ENCODE data around the gene CDC42EP4. TPM values are rescaled to one million over a fixed set of nuclear protein-coding genes. Genes with fewer than 3 reads are reported as not detected.

Gene CDC42EP4
- total RNA-seq, 4 donors from 2014 or later: 35.8 to 57.0 (median 47.1) TPM

DNA sequence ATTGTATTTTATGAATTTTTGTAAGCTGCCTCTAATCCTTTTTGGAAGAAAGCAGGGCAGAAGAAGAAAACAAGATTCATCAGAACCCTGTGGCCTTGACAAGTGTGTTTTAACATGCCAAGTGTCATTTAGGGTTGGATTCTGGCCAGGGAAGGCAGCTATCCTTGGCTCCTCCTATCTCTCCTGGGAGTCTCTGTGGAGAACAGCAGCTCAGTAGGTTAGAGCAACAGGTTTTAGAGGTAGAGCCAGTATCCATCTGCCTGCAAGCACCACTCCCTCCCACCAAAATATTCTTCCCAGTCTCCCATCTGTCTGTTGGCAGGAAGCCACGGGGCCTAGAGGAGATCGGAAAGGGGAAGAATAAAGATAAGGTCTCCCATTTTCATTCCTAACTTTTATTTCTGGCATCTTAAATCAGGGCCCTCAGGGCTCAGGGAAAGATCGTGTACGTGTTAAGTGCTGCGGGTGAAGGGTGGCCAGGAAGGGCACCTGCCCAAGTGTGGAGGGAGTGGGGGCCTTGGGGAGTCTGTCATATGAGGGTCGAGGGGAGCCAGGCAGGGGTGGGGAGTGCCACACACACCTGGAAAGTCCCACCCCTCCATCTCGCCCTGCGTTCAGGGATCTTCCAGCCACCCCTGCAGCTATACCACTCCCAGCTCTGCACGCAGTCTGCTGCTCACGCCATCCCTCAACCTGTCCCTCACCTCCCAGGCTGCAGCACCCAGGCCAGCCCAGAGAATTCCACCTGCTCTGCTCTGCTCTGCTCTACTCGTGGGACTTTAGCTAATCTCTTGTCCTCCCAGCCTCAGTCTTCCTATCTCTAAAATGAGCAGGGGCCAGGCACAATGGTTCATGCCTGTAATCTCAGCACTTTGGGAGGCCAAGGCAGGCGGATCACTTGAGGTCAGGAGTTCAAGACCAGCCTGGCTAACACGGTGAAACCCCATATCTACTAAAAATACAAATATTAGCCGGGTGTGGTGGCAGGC, 33.0 kb downstream of the CDC42EP4 start:
- Histone ChIP-seq H3K36me3 (no peaks in the 10 kb centered on the region), H3K9me3 (no peaks in the 10 kb centered on the region), H3K4me3 (no peak overlapping the region), H3K4me1 (peaks cover 22 to 27% of the 10 kb centered on the region in 2 donors), H3K27me3 (no peaks in the 10 kb centered on the region), H3K27ac (peak overlapping the region; percentile 60 to 80 (median 68))
- in situ Hi-C loops (cut with MboI; ENCODE audit: low sequenced_read_pairs in 4 of 4): no loop called here
- intact Hi-C loops (cut with DNase I; ENCODE audit: low total_unique reads): no loop called here
- DNase-seq (peak in 1 of 2 donors; percentile 51), ATAC-seq (peak; percentile 69 to 73)
- no peak for TF ChIP-seq POLR2A (IDR thresholded peaks at IDR 0.05)
- TF ChIP-seq CTCF (IDR thresholded peaks at IDR 0.05 in 4 of 5, conservative IDR thresholded peaks at IDR 0.05 in 1 of 5): no peak

DNA sequence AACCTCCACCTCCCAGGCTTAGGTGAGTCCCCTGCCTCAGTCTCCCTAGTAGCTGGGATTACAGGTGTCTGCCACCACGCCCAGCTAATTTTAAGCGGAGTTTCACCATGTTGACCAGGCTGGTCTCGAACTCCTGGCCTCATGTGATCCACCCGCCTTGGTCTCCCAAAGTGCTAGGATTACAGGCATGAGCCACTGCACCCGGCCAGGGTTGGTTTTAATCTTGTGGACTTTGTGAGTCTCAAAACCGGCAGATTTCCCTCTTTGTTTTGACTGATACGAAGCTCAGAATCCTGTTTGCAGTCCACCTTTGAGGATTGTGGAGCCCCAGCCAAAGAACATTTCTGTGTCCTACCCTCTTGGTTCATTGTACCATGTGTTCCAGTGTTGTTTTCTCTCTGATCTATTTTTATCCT, 33.7 kb downstream of the CDC42EP4 start:
- no peak for DNase-seq
- TF ChIP-seq POLR2A (IDR thresholded peaks at IDR 0.05) (no peak), CTCF (IDR thresholded peaks at IDR 0.05 in 4 of 5, conservative IDR thresholded peaks at IDR 0.05 in 1 of 5) (no peak)
- no peaks in the 10 kb centered on the region for H3K9me3 ChIP-seq
- H3K4me3 ChIP-seq: no peak overlapping the region
- peak overlapping the region; percentile 60 to 80 (median 68) for H3K27ac ChIP-seq
- intact Hi-C loops (cut with DNase I; ENCODE audit: low total_unique reads) (no loop called here), in situ Hi-C loops (cut with MboI; ENCODE audit: low sequenced_read_pairs in 4 of 4) (no loop called here)
- ATAC-seq: peak; percentile 80 to 95
- H3K4me1 ChIP-seq: peaks cover 22 to 24% of the 10 kb centered on the region in 2 donors
- H3K36me3 ChIP-seq: no peaks in the 10 kb centered on the region
- no peaks in the 10 kb centered on the region for H3K27me3 ChIP-seq

- DNase-seq (no peak), ATAC-seq (no peak)
- no peaks in the 10 kb centered on the region for H3K36me3 ChIP-seq
- H3K4me3 ChIP-seq: no peak overlapping the region
- no peaks in the 10 kb centered on the region for H3K9me3 ChIP-seq
- TF ChIP-seq POLR2A (IDR thresholded peaks at IDR 0.05) (no peak), CTCF (IDR thresholded peaks at IDR 0.05 in 4 of 5, conservative IDR thresholded peaks at IDR 0.05 in 1 of 5) (no peak)
- H3K27me3 ChIP-seq: no peaks in the 10 kb centered on the region
- H3K4me1 ChIP-seq: peaks cover 19 to 20% of the 10 kb centered on the region in 2 donors
- no peak overlapping the region for H3K27ac ChIP-seq
- intact Hi-C loops (cut with DNase I; ENCODE audit: low total_unique reads) (no loop called here), in situ Hi-C loops (cut with MboI; ENCODE audit: low sequenced_read_pairs in 4 of 4) (no loop called here)
These were observed 37.3 kb downstream of the CDC42EP4 start for GRCh38 chr17:73274490-73274889.

DNA sequence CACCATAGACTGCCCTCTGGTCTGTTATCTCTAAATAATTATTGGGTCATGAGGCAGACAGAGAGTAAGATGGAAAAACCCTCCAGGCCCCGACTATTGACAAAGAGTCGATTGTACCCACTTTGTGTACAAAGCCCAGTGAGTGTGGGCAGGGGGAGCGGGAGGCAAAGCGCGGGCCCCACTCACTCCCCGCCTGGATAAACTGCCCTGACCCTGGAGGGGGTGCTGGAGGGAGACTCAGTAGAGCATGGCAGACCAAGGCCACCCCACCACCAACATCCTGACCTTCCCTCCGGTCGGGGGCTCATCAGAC, 38.9 kb downstream of the CDC42EP4 start:
- Histone ChIP-seq H3K36me3 (no peaks in the 10 kb centered on the region), H3K27ac (no peak overlapping the region), H3K4me3 (no peak overlapping the region), H3K9me3 (no peaks in the 10 kb centered on the region), H3K27me3 (no peaks in the 10 kb centered on the region), H3K4me1 (peaks cover 4% of the 10 kb centered on the region in 2 donors)
- in situ Hi-C loops (cut with MboI; ENCODE audit: low sequenced_read_pairs in 4 of 4): no loop called here
- intact Hi-C loops (cut with DNase I; ENCODE audit: low total_unique reads): no loop called here
- no peak for DNase-seq
- TF ChIP-seq CTCF (IDR thresholded peaks at IDR 0.05 in 4 of 5, conservative IDR thresholded peaks at IDR 0.05 in 1 of 5) (no peak), POLR2A (IDR thresholded peaks at IDR 0.05) (no peak)
- ATAC-seq: no peak
